K562 (cell line): ENCODE measurements around the gene ASGR2. TPM values are rescaled to one million over a fixed set of nuclear protein-coding genes. Genes with fewer than 3 reads are reported as not detected.

ENCODE experiments used
- ATAC-seq: fragments of 200-7000 bp; cut with Tn5 transposase; 3 replicates; pipeline ENCODE4 v1.9.1; 2020; ENCODE audit warnings: moderate library complexity
- BruUV-seq: library from RNA; stranded (reverse); fragments of 400-500 nt; replicated peaks from 2 replicates; lab custom pipeline; 2021; lab: Mats Ljungman, UMichigan
- CTCF ChIA-PET: fragments of 300-600 bp; formaldehyde crosslinking; extraction: SDS; loops from one replicate; lab custom pipeline; 2021; ENCODE audit warnings: low intra/inter-chr PET ratio; lab: Yijun Ruan, JAX
- POLR2A ChIA-PET: fragments of 300-600, 350-650 bp; sonication (Branson Sonifier 250); formaldehyde crosslinking; extraction: SDS; loops from one replicate; lab custom pipeline; 2021; ENCODE audit warnings: antibody characterized with exemption, inconsistent platforms; lab: Yijun Ruan, JAX
- DNase-seq, 4 experiments: peaks; one replicate each; pipeline versions ENCODE4 v3.0.0 to v3.0.0-alpha.2; 2011 to 2018; ENCODE audit warnings: low spot score in 3 of 4, mixed read lengths in 3 of 4; ENCODE audit errors: extremely low read depth in 1 of 4
- FAIRE-seq: peaks from 2 replicates; lab custom pipeline; 2011; peaks lifted over from hg19 to GRCh38; lab: Jason Lieb, UNC
- H2AFZ ChIP-seq: 2 replicates; pipeline ENCODE4 v1.6.0; 2011; ENCODE audit warnings: low read depth, low read length, control low read depth, inconsistent platforms
- H3K27ac ChIP-seq: fragments of 200-600 bp; 3 replicates; pipeline ENCODE4 v1.8.0; 2011; ENCODE audit warnings: low read depth, mild to moderate bottlenecking, control low read depth, inconsistent platforms, low read length, moderate library complexity, mixed read lengths; ENCODE audit errors: extremely low read depth
- H3K27me3 ChIP-seq, 2 experiments: fragments of 300-600 bp in 1 of 2; 2 replicates in 1 of 2; 3 replicates in 1 of 2; pipeline versions ENCODE4 v1.6.0 to v1.8.0; 2011; ENCODE audit warnings: inconsistent platforms in 2 of 2, low read length in 2 of 2, mild to moderate bottlenecking in 1 of 2, mixed read lengths in 1 of 2, moderate library complexity in 1 of 2; ENCODE audit not compliant: control insufficient read depth in 2 of 2, insufficient read depth in 2 of 2
- H3K36me3 ChIP-seq: fragments of 300-600 bp; 3 replicates; pipeline ENCODE4 v1.8.0; 2011; ENCODE audit warnings: mild to moderate bottlenecking, low read length, inconsistent platforms; ENCODE audit not compliant: control insufficient read depth, insufficient read depth
- H3K4me1 ChIP-seq, 2 experiments: fragments of 200-600 bp in 1 of 2; replicated peaks in 1 of 2; 2 replicates in 1 of 2; 3 replicates in 1 of 2; pipeline versions ENCODE4 v1.5.1 to v1.8.0; 2011; ENCODE audit warnings: inconsistent platforms in 2 of 2, low read length in 2 of 2, mild to moderate bottlenecking in 1 of 2, mixed read lengths in 1 of 2, moderate library complexity in 1 of 2; ENCODE audit not compliant: control insufficient read depth in 2 of 2, insufficient read depth in 2 of 2
- H3K4me2 ChIP-seq: 2 replicates; pipeline ENCODE4 v1.6.1; 2011; ENCODE audit warnings: low read length, control low read depth, inconsistent platforms, mixed read lengths; ENCODE audit not compliant: insufficient read depth
- H3K4me3 ChIP-seq: fragments of 200-600 bp; sonication (generic), shearing (Covaris generic); 2 replicates; pipeline ENCODE4 v1.5.1; 2016; ENCODE audit warnings: control low read depth, inconsistent platforms
- H3K79me2 ChIP-seq: fragments of 200-600 bp; 3 replicates; pipeline ENCODE4 v1.8.0; 2011; ENCODE audit warnings: low read length, inconsistent platforms; ENCODE audit not compliant: control insufficient read depth, insufficient read depth
- H3K9ac ChIP-seq, 2 experiments: 2 replicates each; pipeline versions ENCODE4 v1.6.0 to v1.6.1; 2011; ENCODE audit warnings: low read depth in 2 of 2, low read length in 2 of 2, control low read depth in 1 of 2, inconsistent platforms in 1 of 2, mild to moderate bottlenecking in 1 of 2, mixed read lengths in 1 of 2; ENCODE audit not compliant: insufficient read depth in 1 of 2
- H3K9me1 ChIP-seq: one replicate; pipeline ENCODE4 v1.6.0; 2011; ENCODE audit warnings: inconsistent platforms, mild to moderate bottlenecking, low read length, moderate library complexity; ENCODE audit not compliant: control insufficient read depth, insufficient read depth
- H3K9me3 ChIP-seq: replicated peaks from 2 replicates; pipeline ENCODE4 v1.5.1; 2011; ENCODE audit warnings: low read depth, low read length, inconsistent platforms; ENCODE audit not compliant: control insufficient read depth, insufficient read depth
- H4K20me1 ChIP-seq: replicated peaks from 2 replicates; pipeline ENCODE4 v1.6.1; 2011; ENCODE audit warnings: low read length, inconsistent platforms, mixed read lengths; ENCODE audit not compliant: control insufficient read depth, insufficient read depth
- CBFB ChIP-seq: sonication (generic); formaldehyde crosslinking; IDR thresholded peaks from 2 replicates; pipeline ENCODE4 v1.4.0; 2020; ENCODE audit warnings: mild to moderate bottlenecking, missing genetic modification reagents
- CREB1 ChIP-seq, 2 experiments: sonication (generic) in 1 of 2; formaldehyde crosslinking in 1 of 2; IDR thresholded peaks; 2 replicates each; pipeline versions ENCODE4 v1.6.1 to v1.8.0; 2012 to 2022; ENCODE audit warnings: inconsistent platforms in 1 of 2, mild to moderate bottlenecking in 1 of 2, missing genetic modification reagents in 1 of 2, moderate library complexity in 1 of 2
- FOXA1 ChIP-seq: fragments of 450-650 bp; IDR thresholded peaks from 2 replicates; pipeline ENCODE4 v1.6.1; 2016; ENCODE audit warnings: mild to moderate bottlenecking, borderline replicate concordance
- HMG20A ChIP-seq: fragments of 450-650 bp; formaldehyde crosslinking; conservative IDR thresholded peaks from 2 replicates; pipeline ENCODE4 v1.4.0; 2020; ENCODE audit warnings: mild to moderate bottlenecking, mixed read lengths
- POLR2A ChIP-seq: fragments of 450-650 bp; conservative IDR thresholded peaks from 2 replicates; pipeline ENCODE4 v1.6.1; 2016
- RBM14 ChIP-seq: fragments of 200-400 bp; formaldehyde crosslinking; IDR thresholded peaks from 2 replicates; pipeline ENCODE4 v1.6.1; 2018; ENCODE audit warnings: low read depth, mild to moderate bottlenecking, low read length, moderate library complexity, borderline replicate concordance; ENCODE audit not compliant: insufficient read depth
- SAFB2 ChIP-seq: fragments of 200-400 bp; formaldehyde crosslinking; IDR thresholded peaks from 2 replicates; pipeline ENCODE4 v1.6.1; 2018; ENCODE audit warnings: borderline replicate concordance, low read length, low read depth, moderate library complexity; ENCODE audit not compliant: severe bottlenecking
- SRSF9 ChIP-seq: fragments of 200-400 bp; formaldehyde crosslinking; IDR thresholded peaks from 2 replicates; pipeline ENCODE4 v1.6.1; 2017; ENCODE audit warnings: low read depth, low read length, borderline replicate concordance
- SUPT5H ChIP-seq: fragments of 450-650 bp; IDR thresholded peaks from 2 replicates; pipeline ENCODE4 v1.6.1; 2016
- U2AF1 ChIP-seq: fragments of 200-400 bp; formaldehyde crosslinking; optimal IDR thresholded peaks from 2 replicates; pipeline ENCODE3; 2017; ENCODE audit warnings: mild to moderate bottlenecking, low read depth, low read length, moderate library complexity
- ZBTB1 ChIP-seq: sonication (generic); formaldehyde crosslinking; IDR thresholded peaks from 2 replicates; pipeline ENCODE4 v1.8.1; 2023; ENCODE audit warnings: missing genetic modification reagents, low read depth, mild to moderate bottlenecking, borderline replicate concordance
- ZNF133 ChIP-seq: fragments of 250-450 bp; sonication (Bioruptor Pico); IDR thresholded peaks from 2 replicates; pipeline ENCODE4 v1.4.0; 2020; ENCODE audit warnings: mild to moderate bottlenecking
- ZNF146 ChIP-seq: IDR thresholded peaks from one replicate; pipeline ENCODE4 v1.6.1; 2018; ENCODE audit warnings: missing compliant biosample characterization; ENCODE audit not compliant: unreplicated experiment
- ZNF239 ChIP-seq: fragments of 250-450 bp; sonication (Bioruptor Pico); IDR thresholded peaks from 2 replicates; pipeline ENCODE4 v1.4.0; 2020; ENCODE audit warnings: mild to moderate bottlenecking
- ZNF583 ChIP-seq: fragments of 250-450 bp; sonication (Bioruptor Pico); IDR thresholded peaks from 2 replicates; pipeline ENCODE4 v1.4.0; 2020
- ZNF77 ChIP-seq: fragments of 250-450 bp; sonication (Bioruptor Pico); IDR thresholded peaks from 2 replicates; pipeline ENCODE4 v1.5.0; 2020
- WGBS: fragments of 100-300 bp; shearing (Covaris generic); methylation state at CpG from one replicate; pipeline ENCODE4 v1.1.6; 2016; ENCODE audit warnings: low coverage, mixed read lengths; ENCODE audit not compliant: insufficient coverage; ENCODE audit errors: missing lambda C conversion rate; 5-methylcytosine and 5-hydroxymethylcytosine counted together
- in situ Hi-C: fragments of 300-500 bp; cut with MboI; formaldehyde crosslinking; loops from 4 replicates; pipeline ENCODE4 v1.15.0; 2018; ENCODE audit warnings: inconsistent platforms, mixed read lengths
- intact Hi-C: fragments of 100-400 bp; cut with micrococcal nuclease; formaldehyde crosslinking; loops from 2 replicates; pipeline ENCODE4 v1.14.2; 2022
- polyA plus RNA-seq, 8 experiments: library from polyadenylated mRNA; depleted of rRNA in 4 of 8; stranded (reverse) in 5 of 8; unstranded in 3 of 8; fragments of >200 nt; fragmentation: Nextera tagmentation in 2 of 8; fragmentation: Illumina TruSeq in 1 of 8; extraction: Ambion mirVana in 2 of 8; extraction: Trizol in 1 of 8; gene quantifications; 2 replicates each; pipeline versions ENCODE4 v1.2.1 to v1.2.3, GENCODE V29; 2011 to 2014; ENCODE audit warnings: inconsistent platforms in 1 of 8, missing spikeins in 1 of 8
- total RNA-seq, 7 experiments: library from RNA; depleted of rRNA in 6 of 7; stranded (reverse); fragments of >200 nt in 6 of 7; fragmentation: Illumina TruSeq in 2 of 7; extraction: Trizol in 2 of 7; gene quantifications; 2 replicates each; pipeline versions ENCODE4 v1.2.1 to v1.2.3, GENCODE V29; 2011 to 2021; ENCODE audit warnings: low replicate concordance in 1 of 7
- TF ChIP-seq, protein P1 (sequence below): IDR thresholded peaks from 3 replicates; pipeline ENCODE4 v1.6.1; 2011; ENCODE audit warnings: borderline replicate concordance, mild to moderate bottlenecking; ENCODE audit not compliant: insufficient read length, insufficient read depth

ASGR2 gene
- total and polyA plus RNA-seq, 9 of the 15 experiments (the other 6 are each of a cell fraction or from before 2014, with no cell fraction given) = not detected

DNA sequence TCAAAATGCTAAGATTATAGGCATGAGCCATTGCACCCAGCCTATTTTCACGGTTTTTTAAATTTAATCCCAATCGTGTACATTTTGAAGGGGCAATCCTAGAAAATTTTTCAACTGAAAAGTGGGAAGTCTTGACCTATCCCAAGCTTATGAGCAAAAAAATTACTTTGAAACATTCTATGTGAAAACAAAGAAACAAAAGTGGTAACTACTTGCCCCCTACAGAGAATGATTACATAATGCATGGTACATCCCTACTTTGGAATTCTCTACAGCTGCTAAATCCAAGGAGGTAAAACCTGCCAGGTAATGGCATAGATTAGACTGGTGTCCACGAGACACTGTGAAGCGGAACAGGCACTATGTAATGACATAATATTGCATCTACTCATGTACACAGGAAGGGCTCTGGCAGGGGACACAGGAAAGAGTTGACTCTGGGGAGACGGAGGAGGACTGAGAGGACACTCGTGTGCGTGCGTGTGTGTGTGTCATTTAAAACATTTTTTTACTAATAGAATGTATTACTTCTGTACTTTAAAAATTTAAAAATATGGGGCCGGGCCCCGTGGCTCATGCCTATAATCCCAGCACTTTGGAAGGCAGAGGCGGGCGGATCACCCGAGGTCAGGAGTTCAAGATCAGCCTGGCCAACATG is 15.7 kb downstream of the ASGR2 start:
- H3K27me3 ChIP-seq = peaks cover 30 to 59% of the 10 kb centered on the region in 2 experiments; a peak in 4 of 5 replicates
- H3K4me2 ChIP-seq = no peak overlapping the region
- WGBS = 3% methylated on average over 13 of the region's 13 CpGs
- H3K4me3 ChIP-seq = no peak overlapping the region
- H2AFZ ChIP-seq = no peak overlapping the region
- H3K9ac ChIP-seq = no peak overlapping the region
- FAIRE-seq (no peak), ATAC-seq (no peak), DNase-seq (no peak)
- no peaks in the 10 kb centered on the region for H3K36me3 ChIP-seq
- H3K79me2 ChIP-seq = no peaks in the 10 kb centered on the region
- H4K20me1 ChIP-seq = no peaks in the 10 kb centered on the region; the same call in 1 of the 2 replicates
- intact Hi-C loops (no loop called here), in situ Hi-C loops (no loop called here)
- no peak for TF ChIP-seq ZNF583 (CRISPR knock-in tag)
- TF ChIP-seq ZNF77 (CRISPR knock-in tag) = no peak
- TF ChIP-seq ZNF133 (CRISPR knock-in tag) = no peak
- no peak for TF ChIP-seq CREB1 (IDR thresholded peaks at IDR 0.05)
- no peak for TF ChIP-seq CREB1 (CRISPR knock-in tag; IDR thresholded peaks at IDR 0.05)
- no peak for TF ChIP-seq ZNF239
- TF ChIP-seq SUPT5H = no peak
- TF ChIP-seq CBFB (CRISPR knock-in tag) = no peak
- TF ChIP-seq, protein P1, sequence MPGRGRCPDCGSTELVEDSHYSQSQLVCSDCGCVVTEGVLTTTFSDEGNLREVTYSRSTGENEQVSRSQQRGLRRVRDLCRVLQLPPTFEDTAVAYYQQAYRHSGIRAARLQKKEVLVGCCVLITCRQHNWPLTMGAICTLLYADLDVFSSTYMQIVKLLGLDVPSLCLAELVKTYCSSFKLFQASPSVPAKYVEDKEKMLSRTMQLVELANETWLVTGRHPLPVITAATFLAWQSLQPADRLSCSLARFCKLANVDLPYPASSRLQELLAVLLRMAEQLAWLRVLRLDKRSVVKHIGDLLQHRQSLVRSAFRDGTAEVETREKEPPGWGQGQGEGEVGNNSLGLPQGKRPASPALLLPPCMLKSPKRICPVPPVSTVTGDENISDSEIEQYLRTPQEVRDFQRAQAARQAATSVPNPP = no peak
- TF ChIP-seq ZBTB1 (CRISPR knock-in tag) = no peak
- no peak for TF ChIP-seq HMG20A (CRISPR knock-in tag)
- no peak for TF ChIP-seq ZNF146 (CRISPR knock-in tag)
- TF ChIP-seq SRSF9 = no peak
- TF ChIP-seq POLR2A = no peak
- TF ChIP-seq FOXA1 = no peak
- no peak for TF ChIP-seq RBM14
- TF ChIP-seq U2AF1 = no peak
- TF ChIP-seq SAFB2 = no peak
- ChIA-PET POLR2A (no interaction called here), CTCF (no interaction called here)
- H3K4me1 ChIP-seq = no peaks in the 10 kb centered on the region; a peak in 1 of 5 replicates
- BruUV-seq = no TSS peak
- no peak overlapping the region for H3K27ac ChIP-seq
- no peaks in the 10 kb centered on the region for H3K9me1 ChIP-seq
- no peaks in the 10 kb centered on the region for H3K9me3 ChIP-seq
